Esophagus muscularis mucosa (tissue), 4 donors: Measurements from ENCODE around the gene TMEM50B. TPM values are rescaled to one million over a fixed set of nuclear protein-coding genes. Genes with fewer than 3 reads are reported as not detected.
A peak's percentile ranks its signal among the peaks of the same experiment; 100 is the strongest.

Experiments
- DNase-seq: peaks from one replicate; pipeline ENCODE4 v3.0.0-alpha.2; 2017; ENCODE audit errors: extremely low spot score
- H3K27ac ChIP-seq, 4 donors: fragments of 200-600 bp; sonication (generic); replicated peaks in 1 of 4; 1 replicate in 3 of 4; 2 replicates in 1 of 4; pipeline ENCODE4 v1.5.1; 2016 to 2019; ENCODE audit warnings: mild to moderate bottlenecking in 1 of 4
- H3K27me3 ChIP-seq, 4 donors: fragments of 200-600 bp; sonication (generic); one replicate each; pipeline versions ENCODE4 v1.5.1 to v1.6.0; 2016 to 2019
- H3K36me3 ChIP-seq, 4 donors: fragments of 200-600 bp; sonication (generic); one replicate each; pipeline ENCODE4 v1.5.1; 2016 to 2019
- H3K4me1 ChIP-seq, 4 donors: fragments of 200-600 bp; sonication (generic); one replicate each; pipeline ENCODE4 v1.5.1; 2016 to 2019
- H3K4me3 ChIP-seq, 4 donors: fragments of 200-600 bp; sonication (generic); 1 replicate in 2 of 4; 2 replicates in 2 of 4; pipeline ENCODE4 v1.5.1; 2016 to 2019; ENCODE audit warnings: mild to moderate bottlenecking in 4 of 4, moderate library complexity in 1 of 4
- H3K9me3 ChIP-seq, 4 donors: fragments of 200-600 bp; sonication (generic); 1 replicate in 3 of 4; 2 replicates in 1 of 4; pipeline ENCODE4 v1.5.1; 2016 to 2019
- EP300 ChIP-seq: sonication (generic); formaldehyde crosslinking; IDR thresholded peaks from one replicate; pipeline ENCODE4 v1.6.1; 2017; ENCODE audit warnings: antibody characterized with exemption
- POLR2A ChIP-seq: fragments of 450-650 bp; IDR thresholded peaks from one replicate; pipeline ENCODE4 v1.6.1; 2017; ENCODE audit warnings: antibody characterized with exemption, moderate library complexity, mild to moderate bottlenecking, low read depth
- POLR2AphosphoS5 ChIP-seq, 2 donors: sonication (generic); formaldehyde crosslinking; IDR thresholded peaks; one replicate each; pipeline ENCODE4 v1.6.1; 2017; ENCODE audit warnings: antibody characterized with exemption in 2 of 2
- WGBS: methylation state at CpG from one replicate; pipeline ENCODE4 v1.1.5; 2018; 5-methylcytosine and 5-hydroxymethylcytosine counted together
- intact Hi-C: fragments of 100-400 bp; cut with DNase I; formaldehyde crosslinking; loops from one replicate; pipeline ENCODE4 v1.15.1; 2023
- total RNA-seq, 4 donors: library from RNA; depleted of rRNA; stranded (reverse); fragments of >200 nt; gene quantifications; one replicate each; pipeline versions ENCODE4 v1.1.0 to v1.2.1, GENCODE V29; 2016
- TF ChIP-seq, protein P1 (sequence below), 3 experiments: fragments of 200-600 bp in 2 of 3; fragments of 450-650 bp in 1 of 3; sonication (generic) in 2 of 3; IDR thresholded peaks; one replicate each; pipeline ENCODE4 v1.5.1; 2017 to 2019; ENCODE audit warnings: antibody characterized with exemption in 3 of 3, mild to moderate bottlenecking in 2 of 3, moderate library complexity in 1 of 3

Gene TMEM50B
- total RNA-seq, 4 donors from 2014 or later, result 40.2 to 95.1 (median 67.2) TPM

DNA sequence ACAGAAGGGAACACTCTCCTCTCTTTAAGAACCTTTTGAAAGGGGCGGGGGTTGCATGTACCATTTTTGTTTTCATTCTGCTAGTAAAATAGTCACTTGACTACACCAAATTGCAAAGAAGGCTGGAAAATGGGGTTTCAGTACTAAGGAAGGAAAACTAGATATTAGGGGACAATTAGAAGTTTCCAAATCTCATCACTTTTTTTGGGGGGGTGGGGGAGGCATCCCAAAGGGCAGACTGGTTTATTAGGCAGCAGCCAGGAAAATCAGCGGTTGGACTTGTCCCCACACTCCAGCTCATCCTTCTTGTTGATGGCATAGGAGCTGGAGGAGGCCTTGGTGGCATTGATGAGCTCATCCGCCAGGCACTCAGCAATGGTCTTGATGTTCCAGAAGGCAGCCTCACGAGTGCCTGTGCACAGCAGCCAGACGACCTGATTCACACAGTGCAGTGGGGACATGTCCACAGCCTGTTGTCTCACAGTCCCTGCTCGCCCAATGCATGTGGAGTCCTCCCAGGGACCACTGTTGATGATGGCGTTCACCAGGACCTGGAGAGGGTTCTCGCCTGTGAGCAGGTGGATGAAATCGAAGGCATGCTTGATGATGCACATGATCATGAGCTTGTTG is 1.7 kb upstream of the TMEM50B start:
- WGBS, result 80% methylated on average over 5 of the region's 9 CpGs
- intact Hi-C loops, result loop anchor here (5.0 kb wide), 1 partner anchor 61 kb away; the partner anchor contains the start of genes GART and SON

DNA sequence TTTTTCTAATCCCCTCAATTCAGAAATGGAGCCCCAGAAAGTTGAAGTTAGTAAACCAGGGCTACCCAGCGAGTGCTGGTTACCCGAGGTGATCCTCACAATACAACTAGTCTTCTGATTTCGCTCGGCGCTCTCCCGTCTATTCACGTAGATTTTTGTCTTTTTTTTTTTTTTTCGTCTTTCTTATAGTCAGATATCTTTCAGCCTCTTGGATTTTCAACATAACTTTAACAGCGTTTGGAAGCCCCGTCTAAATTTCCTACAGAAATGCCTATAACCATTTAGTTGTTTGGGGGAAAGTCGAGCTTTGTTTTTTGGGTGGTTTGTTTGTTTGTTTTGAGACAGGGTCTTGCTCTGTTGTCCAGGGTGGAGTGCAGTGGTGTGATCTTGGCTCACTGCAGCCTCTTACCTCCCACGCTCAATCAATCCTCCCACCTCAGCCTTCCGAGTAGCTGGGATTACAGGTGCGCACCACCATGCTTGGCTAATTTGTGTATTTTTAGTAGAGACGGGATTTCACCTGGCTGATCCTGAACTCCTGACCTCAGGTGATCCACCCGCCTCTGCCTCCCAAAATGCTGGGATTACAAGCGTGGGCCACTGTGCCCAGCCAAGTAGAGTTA is 818 bp upstream of the TMEM50B start:
- Histone ChIP-seq H3K4me3 (peak overlapping the region; percentile 72 to 94 (median 82)), H3K4me1 (peaks cover 19 to 32% (median 23%) of the 10 kb centered on the region in 4 donors), H3K36me3 (no peaks in the 10 kb centered on the region), H3K27me3 (no peaks in the 10 kb centered on the region), H3K27ac (peak overlapping the region; percentile 91 to 96 (median 96)), H3K9me3 (no peaks in the 10 kb centered on the region)
- WGBS, result 30% methylated on average over 17 of the region's 17 CpGs
- DNase-seq, result no peak
- intact Hi-C loops, result loop anchor here (5.0 kb wide), 1 partner anchor 62 kb away; the partner anchor contains the start of genes GART and SON
- TF ChIP-seq, protein P1, sequence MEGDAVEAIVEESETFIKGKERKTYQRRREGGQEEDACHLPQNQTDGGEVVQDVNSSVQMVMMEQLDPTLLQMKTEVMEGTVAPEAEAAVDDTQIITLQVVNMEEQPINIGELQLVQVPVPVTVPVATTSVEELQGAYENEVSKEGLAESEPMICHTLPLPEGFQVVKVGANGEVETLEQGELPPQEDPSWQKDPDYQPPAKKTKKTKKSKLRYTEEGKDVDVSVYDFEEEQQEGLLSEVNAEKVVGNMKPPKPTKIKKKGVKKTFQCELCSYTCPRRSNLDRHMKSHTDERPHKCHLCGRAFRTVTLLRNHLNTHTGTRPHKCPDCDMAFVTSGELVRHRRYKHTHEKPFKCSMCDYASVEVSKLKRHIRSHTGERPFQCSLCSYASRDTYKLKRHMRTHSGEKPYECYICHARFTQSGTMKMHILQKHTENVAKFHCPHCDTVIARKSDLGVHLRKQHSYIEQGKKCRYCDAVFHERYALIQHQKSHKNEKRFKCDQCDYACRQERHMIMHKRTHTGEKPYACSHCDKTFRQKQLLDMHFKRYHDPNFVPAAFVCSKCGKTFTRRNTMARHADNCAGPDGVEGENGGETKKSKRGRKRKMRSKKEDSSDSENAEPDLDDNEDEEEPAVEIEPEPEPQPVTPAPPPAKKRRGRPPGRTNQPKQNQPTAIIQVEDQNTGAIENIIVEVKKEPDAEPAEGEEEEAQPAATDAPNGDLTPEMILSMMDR (IDR thresholded peaks at IDR 0.05), result no peak
- TF ChIP-seq EP300, result no peak
- TF ChIP-seq POLR2A, result no peak
- no peak for TF ChIP-seq POLR2AphosphoS5 (IDR thresholded peaks at IDR 0.05)

More for the DNA sequence above, 1.7 kb upstream of the TMEM50B start:
- Histone ChIP-seq H3K27me3 (no peaks in the 10 kb centered on the region), H3K4me3 (no peak overlapping the region), H3K4me1 (peaks cover 19 to 32% (median 23%) of the 10 kb centered on the region in 4 donors), H3K27ac (no peak overlapping the region), H3K9me3 (no peaks in the 10 kb centered on the region), H3K36me3 (no peaks in the 10 kb centered on the region)
- no peak for DNase-seq
- TF ChIP-seq POLR2A, result no peak
- TF ChIP-seq, protein P1 (IDR thresholded peaks at IDR 0.05), result no peak
- TF ChIP-seq POLR2AphosphoS5 (IDR thresholded peaks at IDR 0.05), result no peak
- TF ChIP-seq EP300, result no peak

DNA sequence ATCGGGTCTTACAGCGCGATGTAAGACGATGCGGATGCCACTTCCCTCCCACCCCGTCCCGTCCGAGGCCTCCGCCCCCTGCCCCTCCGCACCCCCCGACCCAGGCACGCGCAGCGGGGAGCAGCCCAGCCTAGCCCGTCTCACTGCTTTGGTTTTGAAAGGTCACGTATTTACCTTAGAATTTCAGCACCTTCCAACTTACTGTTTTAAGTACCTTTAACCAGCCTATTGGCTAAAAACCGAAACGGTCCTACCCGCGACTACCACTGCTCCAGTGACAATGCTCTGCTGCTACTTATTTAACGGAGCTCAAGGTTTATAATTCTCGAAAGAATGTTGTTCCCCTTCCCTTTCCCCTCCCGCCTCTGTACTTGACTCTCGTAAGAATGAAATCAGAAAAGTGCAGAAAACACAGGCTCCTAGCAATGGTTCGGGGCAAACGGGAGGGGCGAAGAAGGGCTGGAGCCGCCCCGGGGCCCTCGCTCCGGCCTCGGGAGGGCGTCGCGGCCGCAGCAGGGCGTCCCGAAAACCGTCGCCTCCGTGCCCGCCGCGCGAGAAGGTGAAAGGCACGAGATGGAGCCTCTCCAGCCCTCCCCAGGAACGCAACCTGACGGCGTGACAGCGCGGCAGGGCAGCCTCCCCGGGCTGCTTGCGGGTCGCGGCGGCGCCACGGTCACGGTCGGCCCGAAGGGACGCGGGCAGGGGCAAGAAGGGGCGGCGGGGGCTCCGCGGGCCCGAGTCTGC is 667 bp downstream of the TMEM50B start:
- TF ChIP-seq EP300 (no peak), POLR2A (no peak), POLR2AphosphoS5 (IDR thresholded peaks at IDR 0.05) (no peak)
- TF ChIP-seq, protein P1 (IDR thresholded peaks at IDR 0.05), result peak in 1 of 3 experiments; percentile 8
- no peaks in the 10 kb centered on the region for H3K9me3 ChIP-seq
- peaks cover 19 to 32% (median 23%) of the 10 kb centered on the region in 4 donors for H3K4me1 ChIP-seq
- WGBS, result under 1% methylated on average over 41 of the region's 68 CpGs
- peak overlapping the region; percentile 91 to 96 (median 96) for H3K27ac ChIP-seq
- no peaks in the 10 kb centered on the region for H3K27me3 ChIP-seq
- H3K4me3 ChIP-seq, result peak overlapping the region; percentile 72 to 94 (median 82)
- DNase-seq, result no peak
- intact Hi-C loops, result no loop called here
- H3K36me3 ChIP-seq, result no peaks in the 10 kb centered on the region

DNA sequence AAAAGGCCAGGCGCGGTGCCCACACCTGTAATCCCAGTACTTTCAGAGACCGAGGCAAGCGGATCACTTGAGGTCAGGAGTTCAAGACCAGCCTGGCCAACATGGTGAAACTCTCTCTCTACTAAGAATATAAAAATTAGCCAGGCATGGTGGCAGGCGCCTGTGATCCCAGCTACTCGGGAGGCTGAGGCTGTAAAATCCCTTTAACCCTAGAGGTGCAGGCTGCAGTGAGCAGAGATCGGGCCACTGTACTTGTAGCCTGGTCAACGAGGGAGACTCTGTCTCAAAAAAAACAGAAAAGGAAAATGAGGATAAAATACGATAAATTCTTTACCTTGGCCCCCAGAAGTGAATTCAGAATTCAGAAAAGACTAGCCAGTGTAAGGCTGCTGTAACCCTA is 1.6 kb downstream of the TMEM50B start:
- Histone ChIP-seq H3K4me1 (peaks cover 19 to 32% (median 23%) of the 10 kb centered on the region in 4 donors), H3K4me3 (peak overlapping the region; percentile 72 to 94 (median 82)), H3K9me3 (no peaks in the 10 kb centered on the region), H3K27ac (peak overlapping the region; percentile 91 to 96 (median 96)), H3K36me3 (no peaks in the 10 kb centered on the region), H3K27me3 (no peaks in the 10 kb centered on the region)
- intact Hi-C loops, result no loop called here
- no peak for DNase-seq
- no peak for TF ChIP-seq POLR2AphosphoS5 (IDR thresholded peaks at IDR 0.05)
- TF ChIP-seq POLR2A, result no peak
- no peak for TF ChIP-seq EP300
- TF ChIP-seq, protein P1 (IDR thresholded peaks at IDR 0.05), result no peak
- 65% methylated on average over 9 of the region's 9 CpGs for WGBS
